ENCODE measurements around the gene DPY19L1.
"Not testable (repeated sequence)": the region's sequence is repeated elsewhere in the genome, so short reads cannot be mapped to it uniquely, and the experiment has no call there.

DPY19L1 gene

GRCh38 chr7:35037211-35037525 is at the start of gene DPY19L1:
Gene DPY19L1, minus strand, starts transcription at chr7:35037485. Its CDS starts 91 bp downstream, at chr7:35037394.
- no peak for DNase-seq (ENCODE audit: low read depth in 3 of 3, low spot score in 1 of 3)

DNA sequence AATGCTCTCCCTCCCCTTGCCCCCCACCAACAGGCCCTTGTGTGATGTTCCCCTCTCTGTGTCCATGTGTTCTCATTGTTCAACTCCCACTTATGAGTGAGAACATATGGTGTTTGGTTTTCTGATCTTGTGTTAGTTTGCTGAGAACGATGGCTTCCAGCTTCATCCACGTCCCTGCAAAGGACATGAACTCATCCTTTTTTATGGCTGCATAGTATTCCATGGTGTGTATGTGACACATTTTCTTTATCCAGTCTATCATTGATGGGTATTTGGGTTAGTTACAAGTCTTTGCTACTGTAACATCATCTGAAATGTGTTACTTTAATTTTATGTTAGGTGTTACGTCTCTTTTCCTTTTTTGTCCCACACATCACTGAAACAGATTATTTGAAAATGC is 42.2 kb upstream of the DPY19L1 start:
- DNase-seq (ENCODE audit: low read depth in 3 of 3, low spot score in 1 of 3) = not testable (repeated sequence)

GRCh38 chr7:35074008-35074407 is 36.7 kb upstream of the DPY19L1 start:
- not testable (repeated sequence) for DNase-seq (ENCODE audit: low read depth in 3 of 3, low spot score in 1 of 3)

GRCh38 chr7:35072950-35073827 is 35.9 kb upstream of the DPY19L1 start:
- DNase-seq (ENCODE audit: low read depth in 3 of 3, low spot score in 1 of 3) = not testable (repeated sequence)

DNA sequence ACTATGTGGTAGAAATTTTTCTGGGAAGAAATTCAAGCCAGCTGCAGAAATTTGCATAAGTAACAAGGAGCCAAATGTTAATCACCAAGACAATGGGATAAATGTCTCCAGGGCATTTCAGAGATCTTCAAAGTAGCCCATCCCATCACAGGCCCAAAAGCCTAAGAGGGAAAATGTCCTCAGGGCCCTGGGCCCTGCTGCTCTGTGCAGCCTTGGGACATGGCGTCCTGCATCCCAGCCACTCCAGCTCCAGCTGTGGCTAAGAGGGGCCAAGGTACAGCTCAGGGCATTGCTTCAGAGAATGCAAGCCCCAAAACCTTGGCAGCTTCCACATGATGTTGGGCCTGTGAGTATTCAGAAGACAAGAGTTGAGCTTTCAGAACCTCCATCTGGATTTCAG is 31.8 kb upstream of the DPY19L1 start:
- DNase-seq (ENCODE audit: low read depth in 3 of 3, low spot score in 1 of 3) = not testable (repeated sequence)

DNA sequence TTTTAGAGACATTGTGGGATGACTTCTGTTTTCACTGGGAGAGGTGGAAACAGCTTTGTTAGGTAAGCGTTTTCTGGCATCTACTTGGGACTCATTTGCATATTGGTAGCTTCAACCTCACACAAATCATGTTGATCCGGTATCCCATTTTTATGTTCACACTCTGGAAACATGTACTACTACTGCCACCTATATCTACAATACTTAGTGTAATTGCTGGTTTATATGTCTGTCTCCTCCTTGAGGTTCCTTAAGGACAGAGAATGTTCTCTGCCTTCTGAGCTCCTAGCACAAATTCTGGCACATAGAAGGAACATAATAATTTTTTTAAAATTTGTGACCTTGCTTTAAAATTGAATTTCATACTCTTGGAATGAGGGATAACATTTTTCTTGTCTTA is 28.1 kb upstream of the DPY19L1 start:
- DNase-seq (ENCODE audit: low read depth in 3 of 3, low spot score in 1 of 3) = not testable (repeated sequence)

DNA sequence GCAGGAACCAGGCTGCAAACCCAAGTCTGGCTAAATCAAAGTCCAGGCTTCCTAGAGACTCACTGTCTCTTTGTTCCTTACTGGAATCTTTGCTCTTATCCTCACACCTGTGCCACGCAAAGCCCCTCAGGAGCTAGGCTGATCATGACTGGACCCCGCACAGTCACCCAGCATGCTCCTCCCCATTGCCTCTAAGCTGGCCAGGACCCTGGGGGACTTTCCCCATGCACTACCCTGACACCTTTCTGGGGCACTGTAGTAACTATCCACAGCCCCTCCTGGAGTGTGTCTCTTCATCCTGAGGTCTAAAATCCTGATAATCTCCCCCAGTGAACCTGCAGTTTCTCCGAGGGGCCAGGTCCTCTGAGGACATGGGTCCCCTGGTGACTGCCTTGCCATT is 21.3 kb upstream of the DPY19L1 start:
- DNase-seq (ENCODE audit: low read depth in 3 of 3, low spot score in 1 of 3) = not testable (repeated sequence)

- not testable (repeated sequence) for DNase-seq (ENCODE audit: low read depth in 3 of 3, low spot score in 1 of 3)
Measured at GRCh38 chr7:35057505-35058451, 20.5 kb upstream of the DPY19L1 start.

- not testable (repeated sequence) for DNase-seq (ENCODE audit: low read depth in 3 of 3, low spot score in 1 of 3)
Measured at GRCh38 chr7:35055733-35056132, 18.4 kb upstream of the DPY19L1 start.

- DNase-seq (ENCODE audit: low read depth in 3 of 3, low spot score in 1 of 3) = not testable (repeated sequence)
Measured at GRCh38 chr7:35053488-35054175, 16.3 kb upstream of the DPY19L1 start.

DNA sequence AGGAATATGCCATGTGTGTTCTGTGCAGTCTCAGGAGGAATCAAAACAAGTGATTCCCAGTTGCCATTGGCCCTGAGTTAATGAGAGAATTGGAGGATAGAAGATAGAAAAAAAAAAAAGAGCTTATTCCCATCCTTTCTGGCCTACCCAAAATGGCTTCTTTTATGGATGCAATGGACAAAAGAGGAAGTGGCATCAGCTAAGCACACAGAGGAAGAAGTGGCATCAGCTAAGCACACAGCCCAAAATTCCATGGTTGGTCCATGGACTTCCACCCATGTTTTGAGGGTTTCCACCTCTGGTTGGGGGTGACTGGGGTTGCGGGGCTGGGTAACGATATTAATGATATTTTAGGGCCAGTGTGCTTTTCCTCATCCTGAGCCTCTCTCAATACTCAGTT is 11.1 kb upstream of the DPY19L1 start:
- DNase-seq (ENCODE audit: low read depth in 3 of 3, low spot score in 1 of 3) = not testable (repeated sequence)

- not testable (repeated sequence) for DNase-seq (ENCODE audit: low read depth in 3 of 3, low spot score in 1 of 3)
Measured at GRCh38 chr7:35047912-35048305, 10.6 kb upstream of the DPY19L1 start.

GRCh38 chr7:35047263-35047911 is 10.1 kb upstream of the DPY19L1 start:
- DNase-seq (ENCODE audit: low read depth in 3 of 3, low spot score in 1 of 3) = not testable (repeated sequence)

DNA sequence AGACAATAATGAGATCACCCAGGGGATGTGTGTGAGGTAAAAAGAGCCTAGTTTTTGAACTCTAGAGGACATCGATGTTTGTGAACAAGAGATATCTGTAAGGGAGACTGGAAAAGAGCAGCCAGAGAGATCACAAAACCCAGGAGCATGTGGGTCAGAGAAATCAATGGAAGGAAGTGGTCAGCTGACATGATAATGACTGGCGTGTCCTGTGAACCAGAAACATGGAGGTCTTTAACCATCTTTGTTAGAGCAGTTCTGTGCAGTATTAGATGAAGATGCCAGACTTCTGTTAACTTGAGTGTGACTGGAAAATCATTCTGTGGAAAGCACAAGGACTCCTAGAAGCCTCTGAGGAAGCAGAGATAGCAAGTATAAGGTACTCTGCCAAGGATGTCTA is 6.0 kb upstream of the DPY19L1 start:
- DNase-seq (ENCODE audit: low read depth in 3 of 3, low spot score in 1 of 3) = not testable (repeated sequence)

DNA sequence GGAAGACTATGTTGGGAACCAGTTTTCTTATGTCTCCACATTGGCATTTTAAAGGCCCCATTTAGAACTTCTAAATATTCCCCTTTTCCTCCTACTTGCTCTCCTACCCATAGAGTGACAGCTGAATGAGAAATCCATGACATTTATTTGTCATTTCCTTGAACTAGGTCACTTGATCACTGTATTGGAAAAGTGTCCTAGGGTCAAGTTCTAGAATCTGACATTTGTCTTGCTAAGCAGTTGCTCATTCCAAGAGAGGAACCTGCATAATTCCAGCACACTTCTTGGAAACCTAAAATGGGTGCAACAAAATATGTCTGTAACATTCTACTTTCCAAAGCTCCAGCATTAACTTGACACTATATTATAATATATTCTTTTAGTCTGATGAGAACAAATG is 3.6 kb upstream of the DPY19L1 start:
- no peak for DNase-seq (ENCODE audit: low read depth in 3 of 3, low spot score in 1 of 3)

- no peak for DNase-seq (ENCODE audit: low read depth in 3 of 3, low spot score in 1 of 3)
Measured at GRCh38 chr7:35039343-35039742, 2.1 kb upstream of the DPY19L1 start.

DNA sequence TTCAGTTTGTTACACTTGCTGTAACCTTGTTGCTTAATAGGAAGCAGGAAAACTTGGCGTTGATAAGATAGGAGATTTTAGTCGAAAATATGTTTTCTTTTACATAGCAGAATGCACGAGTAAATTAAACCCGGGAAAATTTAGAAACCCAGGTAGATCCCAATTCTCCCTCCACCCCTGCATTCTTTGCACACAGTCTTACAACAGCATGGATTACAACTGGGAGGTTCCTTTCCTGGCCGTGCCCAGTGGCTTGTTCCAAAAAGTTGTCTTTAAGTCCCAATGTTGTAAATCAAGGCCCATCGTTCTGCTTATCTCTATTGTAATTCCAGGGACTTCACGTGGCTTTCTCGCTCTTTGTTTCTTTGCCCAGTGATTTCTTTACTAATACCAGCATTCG is 1.1 kb upstream of the DPY19L1 start:
- no peak for DNase-seq (ENCODE audit: low read depth in 3 of 3, low spot score in 1 of 3)

DNA sequence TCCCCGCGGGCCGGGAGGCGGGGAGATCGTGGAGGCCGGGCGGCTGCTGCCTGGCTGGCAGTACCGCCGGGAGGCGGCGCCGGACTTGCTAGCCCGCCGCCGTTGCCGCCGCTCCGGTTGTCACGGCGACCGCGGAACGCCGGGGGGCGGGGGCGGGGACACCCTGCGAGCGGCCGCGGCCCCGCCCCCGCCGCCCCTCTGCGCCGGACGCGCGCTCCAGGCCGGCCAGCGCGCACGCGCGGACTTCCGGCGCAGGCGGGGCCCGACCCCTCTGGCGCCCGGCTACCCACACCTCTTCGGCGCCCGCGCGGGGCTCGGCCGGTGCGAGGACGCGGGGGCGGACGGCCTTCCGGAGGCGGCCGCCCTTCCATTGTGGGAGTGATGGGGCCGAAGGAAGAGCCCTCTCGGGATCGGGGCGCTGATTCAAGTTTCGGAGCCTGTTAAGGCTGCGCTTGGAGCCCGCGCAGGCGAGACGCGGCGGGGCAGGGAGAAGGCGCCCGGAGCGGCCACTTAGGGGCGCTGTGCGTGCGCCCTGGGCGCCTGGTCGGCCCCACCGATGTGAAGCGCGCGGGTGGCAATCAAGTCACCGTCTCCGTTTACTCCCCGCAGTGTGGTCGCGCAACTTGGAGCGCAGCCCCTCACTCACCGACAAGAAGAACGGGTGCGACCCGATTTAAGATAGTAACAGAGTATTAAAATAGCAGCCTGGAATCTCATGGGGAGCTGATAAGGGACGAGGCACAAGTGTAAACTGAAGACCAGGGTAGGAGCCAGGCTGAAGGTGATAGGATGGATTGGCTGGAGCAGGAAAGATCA is 449 bp upstream of the DPY19L1 start:
- DNase-seq (ENCODE audit: low read depth in 3 of 3, low spot score in 1 of 3) = peak; percentile 66 to 82 (median 77)

DNA sequence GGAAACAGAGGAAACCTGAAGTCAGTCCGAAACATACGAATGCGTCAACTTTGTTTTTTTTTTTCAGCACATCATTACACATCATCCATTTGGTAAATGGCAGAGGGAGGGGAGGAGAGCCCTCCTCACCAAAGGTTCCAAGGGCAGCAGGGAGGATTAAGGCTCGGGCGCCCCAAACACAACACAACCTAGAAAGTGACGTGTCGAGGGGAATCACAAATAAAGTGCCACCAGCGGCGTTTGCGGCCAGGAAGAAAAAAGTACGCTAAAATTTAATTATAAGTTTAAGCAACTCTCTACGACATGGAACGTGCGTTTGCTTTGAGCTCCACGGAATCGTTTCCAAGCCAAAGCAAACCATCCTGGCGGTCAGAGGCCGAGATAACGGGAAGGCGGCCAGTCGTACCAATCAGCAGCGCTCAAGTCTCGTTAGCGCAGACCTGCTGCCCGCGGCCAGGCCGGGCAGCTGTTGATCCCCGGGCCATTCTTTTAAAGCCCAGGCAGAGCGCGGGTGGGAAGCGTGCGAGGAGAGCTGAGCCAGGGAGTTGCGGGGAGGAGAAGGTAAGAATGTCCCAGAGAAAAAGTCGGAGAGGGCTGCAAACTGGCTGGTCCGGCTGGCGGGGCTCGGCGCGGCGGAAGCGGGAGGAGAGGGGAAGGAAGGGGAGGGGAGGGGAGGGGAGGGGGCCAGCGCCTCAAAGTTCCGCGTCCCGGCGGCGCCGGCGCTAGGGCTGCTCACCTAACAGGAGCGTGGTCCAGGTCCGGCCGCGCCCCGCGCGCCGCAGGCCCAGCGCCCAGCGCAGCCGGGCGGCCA is 719 bp downstream of the DPY19L1 start:
- peak in 1 of 3 donors; percentile 12 for DNase-seq (ENCODE audit: low read depth in 3 of 3, low spot score in 1 of 3)
